Measurements from ENCODE around the gene POLD4. TPM values are rescaled to one million over a fixed set of nuclear protein-coding genes. Genes with fewer than 3 reads are reported as not detected.
A peak's percentile ranks its signal among the peaks of the same experiment; 100 is the strongest.

Gene POLD4
- total RNA-seq, 1 donor from 2014 or later = 80.0 TPM

DNA sequence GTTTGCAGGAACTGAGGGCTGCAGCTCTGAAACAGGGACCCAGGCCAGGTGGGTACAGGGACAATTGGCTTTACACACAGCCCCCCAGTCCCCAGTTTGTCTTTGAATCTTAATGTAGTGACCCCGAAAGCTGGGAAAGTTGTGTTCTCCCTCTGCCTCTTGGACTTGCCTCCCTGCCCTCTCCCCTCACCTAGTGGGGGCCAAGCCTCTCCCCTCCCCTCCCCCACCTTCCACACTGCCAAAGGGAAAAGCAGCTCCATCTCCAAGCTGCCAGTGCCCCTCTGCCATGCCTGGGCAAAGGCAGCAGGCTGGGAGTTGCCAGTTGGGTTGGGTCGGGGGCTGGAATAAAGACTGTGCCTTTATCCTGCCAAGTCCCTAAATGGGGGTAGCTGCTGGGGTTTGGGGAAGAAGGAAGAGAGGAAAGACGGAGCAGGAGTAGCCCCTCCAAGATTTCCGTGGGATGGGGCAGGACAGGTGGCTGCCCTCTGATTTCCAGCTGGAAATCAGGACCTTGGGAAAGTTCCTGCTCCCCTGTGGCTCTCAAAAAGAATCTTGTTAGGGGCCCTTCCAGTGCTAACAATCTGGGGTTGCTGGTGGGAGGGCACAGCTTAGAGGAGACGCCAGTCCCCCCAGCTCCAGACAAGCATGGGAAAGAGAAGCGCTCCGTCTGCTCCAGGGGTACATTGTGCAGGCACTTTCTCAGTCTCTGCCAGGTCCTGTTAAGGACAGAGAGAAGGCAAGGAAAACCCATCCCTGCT lies 22.9 kb upstream of the POLD4 start:
- DNase-seq (ENCODE audit: extremely low spot score in 2 of 2) = no peak
- H3K4me1 ChIP-seq = peaks cover 61% of the 10 kb centered on the region
- intact Hi-C loops (cut with DNase I) = no loop called here
- no peak overlapping the region for H3K4me3 ChIP-seq
- TF ChIP-seq POLR2AphosphoS5 (IDR thresholded peaks at IDR 0.05; ENCODE audit: insufficient read depth in 1 of 2, low read depth in 1 of 2) = no peak
- TF ChIP-seq, protein P1, sequence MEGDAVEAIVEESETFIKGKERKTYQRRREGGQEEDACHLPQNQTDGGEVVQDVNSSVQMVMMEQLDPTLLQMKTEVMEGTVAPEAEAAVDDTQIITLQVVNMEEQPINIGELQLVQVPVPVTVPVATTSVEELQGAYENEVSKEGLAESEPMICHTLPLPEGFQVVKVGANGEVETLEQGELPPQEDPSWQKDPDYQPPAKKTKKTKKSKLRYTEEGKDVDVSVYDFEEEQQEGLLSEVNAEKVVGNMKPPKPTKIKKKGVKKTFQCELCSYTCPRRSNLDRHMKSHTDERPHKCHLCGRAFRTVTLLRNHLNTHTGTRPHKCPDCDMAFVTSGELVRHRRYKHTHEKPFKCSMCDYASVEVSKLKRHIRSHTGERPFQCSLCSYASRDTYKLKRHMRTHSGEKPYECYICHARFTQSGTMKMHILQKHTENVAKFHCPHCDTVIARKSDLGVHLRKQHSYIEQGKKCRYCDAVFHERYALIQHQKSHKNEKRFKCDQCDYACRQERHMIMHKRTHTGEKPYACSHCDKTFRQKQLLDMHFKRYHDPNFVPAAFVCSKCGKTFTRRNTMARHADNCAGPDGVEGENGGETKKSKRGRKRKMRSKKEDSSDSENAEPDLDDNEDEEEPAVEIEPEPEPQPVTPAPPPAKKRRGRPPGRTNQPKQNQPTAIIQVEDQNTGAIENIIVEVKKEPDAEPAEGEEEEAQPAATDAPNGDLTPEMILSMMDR (IDR thresholded peaks at IDR 0.05) = no peak
- no peak for TF ChIP-seq POLR2A (IDR thresholded peaks at IDR 0.05)
- no peaks in the 10 kb centered on the region for H3K27me3 ChIP-seq
- peak overlapping the region; percentile 98 for H3K27ac ChIP-seq
- H3K36me3 ChIP-seq = no peaks in the 10 kb centered on the region
- H3K9me3 ChIP-seq = no peaks in the 10 kb centered on the region

DNA sequence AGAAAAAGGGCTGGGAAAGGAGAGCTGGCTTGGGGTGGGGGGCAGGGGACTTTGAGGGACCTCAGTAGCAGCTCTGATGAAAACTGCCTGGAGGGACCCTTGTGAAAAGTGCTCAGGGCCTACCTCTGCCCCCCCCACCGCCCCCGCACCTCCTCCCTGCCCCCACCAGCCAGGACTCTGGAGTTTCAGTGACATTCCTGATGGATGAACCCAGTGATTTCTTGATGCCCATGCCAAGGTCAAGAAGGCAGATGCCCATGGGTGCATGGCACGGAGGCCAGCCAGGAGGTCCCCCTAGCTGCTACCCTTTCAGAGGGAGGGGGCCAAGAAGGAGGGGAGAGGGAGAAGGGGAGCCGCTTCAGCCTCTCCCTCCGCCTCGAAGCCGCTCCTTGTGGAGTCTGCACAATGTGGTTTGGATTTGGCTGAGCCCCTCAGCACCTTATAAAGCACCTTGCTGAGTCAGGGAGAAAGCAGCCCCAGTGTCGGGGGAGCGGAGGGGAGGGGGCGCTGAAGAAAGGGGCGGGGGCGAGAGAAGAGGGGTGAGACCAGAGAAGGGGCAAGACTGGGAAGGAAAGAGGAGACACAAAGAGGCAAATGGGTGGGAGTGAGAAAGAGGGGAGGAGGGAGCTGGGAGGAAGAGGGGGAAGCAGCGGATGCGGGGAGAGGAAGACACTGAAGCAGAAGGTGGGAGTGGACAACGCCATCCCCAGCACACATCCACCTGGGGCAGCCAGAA lies 22.1 kb upstream of the POLD4 start:
- Histone ChIP-seq H3K9me3 (no peaks in the 10 kb centered on the region), H3K27ac (peak overlapping the region; percentile 98), H3K36me3 (no peaks in the 10 kb centered on the region), H3K27me3 (no peaks in the 10 kb centered on the region), H3K4me1 (peaks cover 64% of the 10 kb centered on the region), H3K4me3 (no peak overlapping the region)
- DNase-seq (ENCODE audit: extremely low spot score in 2 of 2) = no peak
- intact Hi-C loops (cut with DNase I) = no loop called here
- TF ChIP-seq POLR2AphosphoS5 (IDR thresholded peaks at IDR 0.05; ENCODE audit: insufficient read depth in 1 of 2, low read depth in 1 of 2) = no peak
- no peak for TF ChIP-seq POLR2A (IDR thresholded peaks at IDR 0.05)
- TF ChIP-seq, protein P1 (IDR thresholded peaks at IDR 0.05) = no peak

DNA sequence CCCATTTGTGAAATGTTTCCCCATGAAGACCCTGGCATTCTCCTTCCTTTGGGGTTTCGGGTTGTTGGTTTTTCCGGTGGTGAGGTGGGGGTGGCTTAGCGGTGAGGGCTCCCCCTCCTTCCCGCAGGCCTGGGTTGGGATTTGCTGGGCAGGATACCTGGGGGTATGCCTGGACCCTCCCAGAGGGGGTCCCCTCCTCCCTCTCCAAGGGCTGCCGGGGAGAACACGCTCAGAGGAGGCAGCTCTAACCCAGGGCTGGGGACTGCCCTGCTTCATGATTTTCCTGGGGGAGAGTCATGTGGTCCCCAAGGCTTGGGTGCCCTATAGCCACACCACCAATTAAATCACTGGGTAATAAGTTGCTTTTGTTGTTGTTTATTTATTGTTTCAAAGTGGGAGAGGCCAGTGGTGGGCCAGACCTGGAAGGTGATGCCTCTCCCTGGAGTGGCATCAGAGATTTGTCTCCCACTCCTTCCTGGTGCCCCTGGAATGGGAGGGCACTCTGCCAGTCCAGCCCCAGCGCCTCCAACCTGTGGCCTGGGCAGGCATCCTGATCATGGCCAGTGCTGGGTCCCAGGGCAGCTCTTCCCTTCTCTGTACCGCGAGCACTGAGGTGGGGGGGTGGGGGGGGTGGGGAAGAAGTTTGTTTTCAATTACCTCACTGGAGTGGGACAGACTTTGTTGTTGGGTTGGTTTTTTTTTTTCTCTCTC lies 21.4 kb upstream of the POLD4 start:
- no peaks in the 10 kb centered on the region for H3K9me3 ChIP-seq
- H3K36me3 ChIP-seq = no peaks in the 10 kb centered on the region
- H3K27ac ChIP-seq = peak overlapping the region; percentile 98
- no peak for DNase-seq (ENCODE audit: extremely low spot score in 2 of 2)
- no peak for TF ChIP-seq POLR2A (IDR thresholded peaks at IDR 0.05)
- TF ChIP-seq, protein P1 (IDR thresholded peaks at IDR 0.05) = no peak
- no peak for TF ChIP-seq POLR2AphosphoS5 (IDR thresholded peaks at IDR 0.05; ENCODE audit: insufficient read depth in 1 of 2, low read depth in 1 of 2)
- no peaks in the 10 kb centered on the region for H3K27me3 ChIP-seq
- intact Hi-C loops (cut with DNase I) = no loop called here
- H3K4me1 ChIP-seq = peaks cover 67% of the 10 kb centered on the region
- peak overlapping the region; percentile 63 to 81 for H3K4me3 ChIP-seq

DNA sequence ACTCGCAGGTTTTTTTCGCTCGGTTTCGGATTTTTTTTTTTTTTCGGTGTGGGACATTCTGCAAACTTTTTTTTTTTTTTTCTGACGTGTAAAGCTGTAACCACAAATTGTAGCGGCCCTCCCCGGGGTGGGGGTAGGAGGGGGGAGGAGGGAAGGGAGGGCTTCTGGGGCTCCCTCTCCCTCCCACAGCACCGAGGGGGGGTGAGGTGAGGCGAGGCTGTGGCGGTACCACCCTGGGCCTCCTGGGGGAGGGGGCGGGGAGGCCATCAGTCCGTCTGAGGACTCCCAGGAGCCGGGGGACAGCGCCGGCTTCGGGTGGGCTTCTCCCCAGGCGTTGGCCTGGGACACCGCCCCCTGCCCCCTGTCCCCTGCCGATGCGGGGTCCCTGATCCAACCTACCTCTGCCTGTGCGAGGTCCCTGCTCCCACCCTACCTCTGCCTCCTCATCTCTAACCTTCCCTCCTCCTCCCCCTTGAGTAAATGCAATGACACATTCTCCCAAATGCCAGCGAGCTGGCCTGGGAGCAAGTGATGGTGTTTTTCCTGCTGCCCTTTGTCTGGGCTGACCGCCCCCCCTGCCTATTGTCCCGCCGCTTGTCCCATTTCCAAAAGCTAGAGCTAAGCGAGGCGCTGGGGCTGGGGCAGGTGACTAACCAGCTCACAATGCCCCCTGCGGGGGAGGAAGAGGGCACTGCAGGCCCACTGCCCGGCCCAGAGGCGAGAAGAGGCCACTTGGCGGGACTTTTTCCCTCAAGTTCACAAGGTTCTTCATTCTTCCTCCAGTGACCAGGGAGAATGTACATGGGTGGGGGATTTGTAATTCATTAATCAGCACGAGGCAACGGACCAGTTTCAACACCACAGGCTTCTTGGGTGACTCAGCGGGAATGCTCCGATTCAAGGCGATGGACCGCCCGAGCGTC lies 20.6 kb upstream of the POLD4 start:
- Histone ChIP-seq H3K4me3 (peak overlapping the region; percentile 63 to 81), H3K27me3 (no peaks in the 10 kb centered on the region), H3K36me3 (no peaks in the 10 kb centered on the region), H3K27ac (peak overlapping the region; percentile 98), H3K9me3 (no peaks in the 10 kb centered on the region), H3K4me1 (peaks cover 67% of the 10 kb centered on the region)
- intact Hi-C loops (cut with DNase I) = loop anchor here (1.0 kb wide), 1 partner anchor 20 kb away; no protein-coding TSS in a partner anchor
- DNase-seq (ENCODE audit: extremely low spot score in 2 of 2) = no peak
- TF ChIP-seq POLR2A (IDR thresholded peaks at IDR 0.05) (no peak), POLR2AphosphoS5 (IDR thresholded peaks at IDR 0.05; ENCODE audit: insufficient read depth in 1 of 2, low read depth in 1 of 2) (peak; percentile 75 to 93)
